ENCODE results near the gene ZSCAN31.
A peak's percentile ranks its signal among the peaks of the same experiment; 100 is the strongest.
"Not testable (repeated sequence)": the region's sequence is repeated elsewhere in the genome, so short reads cannot be mapped to it uniquely, and the experiment has no call there.

The ZSCAN31 gene

GRCh38 chr6:28312939-28313338 is 23.0 kb downstream of the ZSCAN31 start:
- DNase-seq, result no peak

- DNase-seq, result no peak
These were observed 24.7 kb downstream of the ZSCAN31 start for GRCh38 chr6:28311139-28311823.

GRCh38 chr6:28306363-28306762 is 29.6 kb downstream of the ZSCAN31 start:
- DNase-seq, result not testable (repeated sequence)

GRCh38 chr6:28303570-28303969 is 32.4 kb downstream of the ZSCAN31 start:
- DNase-seq, result peak; percentile 15

GRCh38 chr6:28296520-28297060 is 39.4 kb downstream of the ZSCAN31 start:
- no peak for DNase-seq

- DNase-seq, result no peak
These were observed 40.6 kb downstream of the ZSCAN31 start for GRCh38 chr6:28295326-28295725.

- no peak for DNase-seq
These were observed 44.4 kb downstream of the ZSCAN31 start for GRCh38 chr6:28291573-28291972.

GRCh38 chr6:28282926-28283325 is 53.0 kb downstream of the ZSCAN31 start:
- DNase-seq, result no peak

GRCh38 chr6:28281288-28282064 is 54.5 kb downstream of the ZSCAN31 start, which contains the start of gene PGBD1:
PGBD1 (plus strand) TSS chr6:28281572; CDS start chr6:28283814, 2,242 bp downstream.
- peak; percentile 43 for DNase-seq

GRCh38 chr6:28280595-28281287 is 55.2 kb downstream of the ZSCAN31 start:
- no peak for DNase-seq

GRCh38 chr6:28277746-28278145 is 58.2 kb downstream of the ZSCAN31 start:
- DNase-seq, result no peak

- no peak for DNase-seq
These were observed 61.1 kb downstream of the ZSCAN31 start for GRCh38 chr6:28274888-28275287.
